ENCODE measurements around the gene ASTE1.
"Not testable (repeated sequence)": the region's sequence is repeated elsewhere in the genome, so short reads cannot be mapped to it uniquely, and the experiment has no call there.

DNA sequence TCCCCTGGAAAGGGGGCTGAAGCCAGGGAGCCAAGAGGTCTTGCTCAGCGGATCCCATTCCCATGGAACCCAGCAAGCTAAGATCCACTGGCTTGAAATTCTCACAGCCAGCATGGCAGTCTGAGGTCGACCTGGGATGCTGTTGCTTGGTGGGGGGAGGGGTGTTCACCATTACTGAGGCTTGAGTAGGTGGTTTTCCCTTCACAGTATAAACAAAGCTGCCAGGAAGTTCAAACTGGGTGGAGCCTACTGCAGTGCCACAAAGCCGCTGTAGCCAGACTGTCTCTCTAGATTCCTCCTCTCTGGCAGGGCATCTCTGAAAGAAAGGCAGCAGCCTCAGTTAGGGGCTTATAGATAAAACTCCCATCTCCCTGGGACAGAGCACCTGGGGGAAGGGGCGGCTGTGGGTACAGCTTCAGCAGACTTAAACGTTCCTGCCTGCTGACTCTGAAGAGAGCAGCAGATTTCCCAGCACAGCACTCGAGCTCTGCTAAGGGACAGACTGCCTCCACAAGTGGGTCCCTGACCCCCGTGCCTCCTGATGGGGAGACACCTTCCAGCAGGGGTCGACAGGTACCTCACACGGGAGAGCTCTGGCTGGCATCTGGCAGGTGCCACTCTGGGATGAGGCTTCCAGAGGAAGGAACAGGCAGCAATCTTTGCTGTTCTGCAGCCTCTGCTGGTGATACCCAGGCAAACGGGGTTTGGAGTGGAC lies 15.8 kb upstream of the ASTE1 start:
- TF ChIP-seq, protein P1, sequence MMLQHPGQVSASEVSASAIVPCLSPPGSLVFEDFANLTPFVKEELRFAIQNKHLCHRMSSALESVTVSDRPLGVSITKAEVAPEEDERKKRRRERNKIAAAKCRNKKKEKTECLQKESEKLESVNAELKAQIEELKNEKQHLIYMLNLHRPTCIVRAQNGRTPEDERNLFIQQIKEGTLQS (IDR thresholded peaks at IDR 0.05) = not testable (repeated sequence)
- TF ChIP-seq, protein P1 (CRISPR knock-in tag; conservative IDR thresholded peaks at IDR 0.05) = not testable (repeated sequence)
- TF ChIP-seq, protein P2, sequence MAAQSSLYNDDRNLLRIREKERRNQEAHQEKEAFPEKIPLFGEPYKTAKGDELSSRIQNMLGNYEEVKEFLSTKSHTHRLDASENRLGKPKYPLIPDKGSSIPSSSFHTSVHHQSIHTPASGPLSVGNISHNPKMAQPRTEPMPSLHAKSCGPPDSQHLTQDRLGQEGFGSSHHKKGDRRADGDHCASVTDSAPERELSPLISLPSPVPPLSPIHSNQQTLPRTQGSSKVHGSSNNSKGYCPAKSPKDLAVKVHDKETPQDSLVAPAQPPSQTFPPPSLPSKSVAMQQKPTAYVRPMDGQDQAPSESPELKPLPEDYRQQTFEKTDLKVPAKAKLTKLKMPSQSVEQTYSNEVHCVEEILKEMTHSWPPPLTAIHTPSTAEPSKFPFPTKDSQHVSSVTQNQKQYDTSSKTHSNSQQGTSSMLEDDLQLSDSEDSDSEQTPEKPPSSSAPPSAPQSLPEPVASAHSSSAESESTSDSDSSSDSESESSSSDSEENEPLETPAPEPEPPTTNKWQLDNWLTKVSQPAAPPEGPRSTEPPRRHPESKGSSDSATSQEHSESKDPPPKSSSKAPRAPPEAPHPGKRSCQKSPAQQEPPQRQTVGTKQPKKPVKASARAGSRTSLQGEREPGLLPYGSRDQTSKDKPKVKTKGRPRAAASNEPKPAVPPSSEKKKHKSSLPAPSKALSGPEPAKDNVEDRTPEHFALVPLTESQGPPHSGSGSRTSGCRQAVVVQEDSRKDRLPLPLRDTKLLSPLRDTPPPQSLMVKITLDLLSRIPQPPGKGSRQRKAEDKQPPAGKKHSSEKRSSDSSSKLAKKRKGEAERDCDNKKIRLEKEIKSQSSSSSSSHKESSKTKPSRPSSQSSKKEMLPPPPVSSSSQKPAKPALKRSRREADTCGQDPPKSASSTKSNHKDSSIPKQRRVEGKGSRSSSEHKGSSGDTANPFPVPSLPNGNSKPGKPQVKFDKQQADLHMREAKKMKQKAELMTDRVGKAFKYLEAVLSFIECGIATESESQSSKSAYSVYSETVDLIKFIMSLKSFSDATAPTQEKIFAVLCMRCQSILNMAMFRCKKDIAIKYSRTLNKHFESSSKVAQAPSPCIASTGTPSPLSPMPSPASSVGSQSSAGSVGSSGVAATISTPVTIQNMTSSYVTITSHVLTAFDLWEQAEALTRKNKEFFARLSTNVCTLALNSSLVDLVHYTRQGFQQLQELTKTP (IDR thresholded peaks at IDR 0.05; ENCODE audit: low read depth in 1 of 2, partially characterized antibody in 2 of 2) = not testable (repeated sequence)
- TF ChIP-seq EHMT2 (IDR thresholded peaks at IDR 0.05); BRCA1 (IDR thresholded peaks at IDR 0.05); BRCA1 (CRISPR knock-in tag; IDR thresholded peaks at IDR 0.05); ZFP1 (CRISPR knock-in tag; IDR thresholded peaks at IDR 0.05); SIN3A (IDR thresholded peaks at IDR 0.05; ENCODE audit: borderline replicate concordance in 2 of 2, control insufficient read depth in 1 of 2, low read depth in 2 of 2, low read length in 2 of 2); MAFK (IDR thresholded peaks at IDR 0.05; ENCODE audit: low read length); MED1 (CRISPR knock-in tag; IDR thresholded peaks at IDR 0.05; ENCODE audit: borderline replicate concordance); FOXJ3 (CRISPR knock-in tag; IDR thresholded peaks at IDR 0.05); FOS (IDR thresholded peaks at IDR 0.05; ENCODE audit: extremely low read depth, insufficient read length): not testable (repeated sequence)
- TF ChIP-seq, protein P3, sequence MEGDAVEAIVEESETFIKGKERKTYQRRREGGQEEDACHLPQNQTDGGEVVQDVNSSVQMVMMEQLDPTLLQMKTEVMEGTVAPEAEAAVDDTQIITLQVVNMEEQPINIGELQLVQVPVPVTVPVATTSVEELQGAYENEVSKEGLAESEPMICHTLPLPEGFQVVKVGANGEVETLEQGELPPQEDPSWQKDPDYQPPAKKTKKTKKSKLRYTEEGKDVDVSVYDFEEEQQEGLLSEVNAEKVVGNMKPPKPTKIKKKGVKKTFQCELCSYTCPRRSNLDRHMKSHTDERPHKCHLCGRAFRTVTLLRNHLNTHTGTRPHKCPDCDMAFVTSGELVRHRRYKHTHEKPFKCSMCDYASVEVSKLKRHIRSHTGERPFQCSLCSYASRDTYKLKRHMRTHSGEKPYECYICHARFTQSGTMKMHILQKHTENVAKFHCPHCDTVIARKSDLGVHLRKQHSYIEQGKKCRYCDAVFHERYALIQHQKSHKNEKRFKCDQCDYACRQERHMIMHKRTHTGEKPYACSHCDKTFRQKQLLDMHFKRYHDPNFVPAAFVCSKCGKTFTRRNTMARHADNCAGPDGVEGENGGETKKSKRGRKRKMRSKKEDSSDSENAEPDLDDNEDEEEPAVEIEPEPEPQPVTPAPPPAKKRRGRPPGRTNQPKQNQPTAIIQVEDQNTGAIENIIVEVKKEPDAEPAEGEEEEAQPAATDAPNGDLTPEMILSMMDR (IDR thresholded peaks at IDR 0.05 in 2 of 3, conservative IDR thresholded peaks at IDR 0.05 in 1 of 3; ENCODE audit: insufficient read depth in 2 of 3, low read depth in 1 of 3, low read length in 3 of 3) = not testable (repeated sequence)
- TF ChIP-seq, protein P4, sequence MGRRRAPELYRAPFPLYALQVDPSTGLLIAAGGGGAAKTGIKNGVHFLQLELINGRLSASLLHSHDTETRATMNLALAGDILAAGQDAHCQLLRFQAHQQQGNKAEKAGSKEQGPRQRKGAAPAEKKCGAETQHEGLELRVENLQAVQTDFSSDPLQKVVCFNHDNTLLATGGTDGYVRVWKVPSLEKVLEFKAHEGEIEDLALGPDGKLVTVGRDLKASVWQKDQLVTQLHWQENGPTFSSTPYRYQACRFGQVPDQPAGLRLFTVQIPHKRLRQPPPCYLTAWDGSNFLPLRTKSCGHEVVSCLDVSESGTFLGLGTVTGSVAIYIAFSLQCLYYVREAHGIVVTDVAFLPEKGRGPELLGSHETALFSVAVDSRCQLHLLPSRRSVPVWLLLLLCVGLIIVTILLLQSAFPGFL (CRISPR knock-in tag; IDR thresholded peaks at IDR 0.05) = not testable (repeated sequence)
- TF ChIP-seq, protein P5, sequence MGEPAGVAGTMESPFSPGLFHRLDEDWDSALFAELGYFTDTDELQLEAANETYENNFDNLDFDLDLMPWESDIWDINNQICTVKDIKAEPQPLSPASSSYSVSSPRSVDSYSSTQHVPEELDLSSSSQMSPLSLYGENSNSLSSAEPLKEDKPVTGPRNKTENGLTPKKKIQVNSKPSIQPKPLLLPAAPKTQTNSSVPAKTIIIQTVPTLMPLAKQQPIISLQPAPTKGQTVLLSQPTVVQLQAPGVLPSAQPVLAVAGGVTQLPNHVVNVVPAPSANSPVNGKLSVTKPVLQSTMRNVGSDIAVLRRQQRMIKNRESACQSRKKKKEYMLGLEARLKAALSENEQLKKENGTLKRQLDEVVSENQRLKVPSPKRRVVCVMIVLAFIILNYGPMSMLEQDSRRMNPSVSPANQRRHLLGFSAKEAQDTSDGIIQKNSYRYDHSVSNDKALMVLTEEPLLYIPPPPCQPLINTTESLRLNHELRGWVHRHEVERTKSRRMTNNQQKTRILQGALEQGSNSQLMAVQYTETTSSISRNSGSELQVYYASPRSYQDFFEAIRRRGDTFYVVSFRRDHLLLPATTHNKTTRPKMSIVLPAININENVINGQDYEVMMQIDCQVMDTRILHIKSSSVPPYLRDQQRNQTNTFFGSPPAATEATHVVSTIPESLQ (CRISPR knock-in tag; IDR thresholded peaks at IDR 0.05) = not testable (repeated sequence)
- TF ChIP-seq, protein P6, sequence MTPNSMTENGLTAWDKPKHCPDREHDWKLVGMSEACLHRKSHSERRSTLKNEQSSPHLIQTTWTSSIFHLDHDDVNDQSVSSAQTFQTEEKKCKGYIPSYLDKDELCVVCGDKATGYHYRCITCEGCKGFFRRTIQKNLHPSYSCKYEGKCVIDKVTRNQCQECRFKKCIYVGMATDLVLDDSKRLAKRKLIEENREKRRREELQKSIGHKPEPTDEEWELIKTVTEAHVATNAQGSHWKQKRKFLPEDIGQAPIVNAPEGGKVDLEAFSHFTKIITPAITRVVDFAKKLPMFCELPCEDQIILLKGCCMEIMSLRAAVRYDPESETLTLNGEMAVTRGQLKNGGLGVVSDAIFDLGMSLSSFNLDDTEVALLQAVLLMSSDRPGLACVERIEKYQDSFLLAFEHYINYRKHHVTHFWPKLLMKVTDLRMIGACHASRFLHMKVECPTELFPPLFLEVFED (CRISPR knock-in tag; conservative IDR thresholded peaks at IDR 0.05) = not testable (repeated sequence)

Measured in K562 (cell line).